ENCODE measurements around the gene PRTN3.
"Not testable (repeated sequence)": the region's sequence is repeated elsewhere in the genome, so short reads cannot be mapped to it uniquely, and the experiment has no call there.

PRTN3 gene

GRCh38 chr19:845707-846521, 5.1 kb downstream of the PRTN3 start:
- DNase-seq (ENCODE audit: low spot score) = no peak

GRCh38 chr19:848386-848921, 7.7 kb downstream of the PRTN3 start:
- DNase-seq (ENCODE audit: low spot score) = no peak

- DNase-seq (ENCODE audit: low spot score) = not testable (repeated sequence)
Measured at GRCh38 chr19:849195-849594, 8.4 kb downstream of the PRTN3 start.

- no peak for DNase-seq (ENCODE audit: low spot score)
Measured at GRCh38 chr19:850221-850978, 9.6 kb downstream of the PRTN3 start.

GRCh38 chr19:850979-851335, 10.2 kb downstream of the PRTN3 start:
- DNase-seq (ENCODE audit: low spot score) = no peak

- DNase-seq (ENCODE audit: low spot score) = no peak
Measured at GRCh38 chr19:852136-853013, 11.6 kb downstream of the PRTN3 start, which contains the start of gene ELANE. Gene ELANE, plus strand, starts transcription at chr19:852303. Its CDS starts 26 bp downstream, at chr19:852329.

GRCh38 chr19:853014-853585, 12.3 kb downstream of the PRTN3 start:
- no peak for DNase-seq (ENCODE audit: low spot score)

- DNase-seq (ENCODE audit: low spot score) = not testable (repeated sequence)
Measured at GRCh38 chr19:853614-854220, 12.9 kb downstream of the PRTN3 start.

- DNase-seq (ENCODE audit: low spot score) = no peak
Measured at GRCh38 chr19:854549-854948, 13.8 kb downstream of the PRTN3 start.

- no peak for DNase-seq (ENCODE audit: low spot score)
Measured at GRCh38 chr19:855142-855541, 14.3 kb downstream of the PRTN3 start.

- no peak for DNase-seq (ENCODE audit: low spot score)
Measured at GRCh38 chr19:855566-856120, 14.8 kb downstream of the PRTN3 start.

- no peak for DNase-seq (ENCODE audit: low spot score)
Measured at GRCh38 chr19:858284-858683, 17.5 kb downstream of the PRTN3 start.

GRCh38 chr19:858868-859843, 18.4 kb downstream of the PRTN3 start, which contains the start of gene CFD:
Gene CFD, plus strand, starts transcription at chr19:859664. Its CDS starts 26 bp downstream, at chr19:859690.
- DNase-seq (ENCODE audit: low spot score) = no peak

GRCh38 chr19:861141-861755, 20.4 kb downstream of the PRTN3 start:
- DNase-seq (ENCODE audit: low spot score) = no peak

- DNase-seq (ENCODE audit: low spot score) = peak; percentile 94
Measured at GRCh38 chr19:861756-862580, 21.2 kb downstream of the PRTN3 start.

- peak; percentile 77 for DNase-seq (ENCODE audit: low spot score)
Measured at GRCh38 chr19:862581-863314, 21.9 kb downstream of the PRTN3 start.

- no peak for DNase-seq (ENCODE audit: low spot score)
Measured at GRCh38 chr19:863315-863620, 22.5 kb downstream of the PRTN3 start.

All from COLO829 (cell line).